OCI-LY7 (cell line): ENCODE results near the gene MBTPS1.

Experiments
- EZH2phosphoT487 ChIP-seq: fragments of 200-600 bp; sonication (generic); IDR thresholded peaks from 2 replicates; pipeline ENCODE4 v1.6.1; 2018; ENCODE audit warnings: low read depth, borderline replicate concordance, mild to moderate bottlenecking, mixed run types, antibody characterized with exemption, low read length, moderate library complexity, mixed read lengths
- TF ChIP-seq, protein P1 (sequence below): fragments of 200-600 bp; sonication (generic); conservative IDR thresholded peaks from 2 replicates; pipeline ENCODE4 v1.5.1; 2014; ENCODE audit warnings: mild to moderate bottlenecking, antibody characterized with exemption, low read length, moderate library complexity, mixed read lengths

DNA sequence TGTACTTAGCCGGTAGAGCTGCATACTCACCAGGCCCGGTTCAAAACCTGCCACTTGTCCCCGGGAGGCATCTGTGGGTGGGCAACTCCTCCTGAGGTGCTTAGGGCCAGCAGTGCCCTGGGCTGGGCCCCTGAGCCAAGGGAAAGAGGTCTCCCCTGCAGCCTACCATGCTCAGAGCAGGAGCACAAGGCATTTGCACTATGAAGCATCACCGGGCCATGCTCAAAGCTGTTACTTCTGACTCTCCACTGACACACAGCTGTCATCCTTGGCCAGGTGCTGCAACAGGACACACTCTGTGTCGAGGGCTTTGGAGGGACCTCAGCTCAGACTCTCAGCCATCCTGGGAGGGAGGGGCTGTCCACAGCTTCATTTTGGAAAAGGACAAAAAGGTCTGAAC is 111.4 kb downstream of the MBTPS1 start:
- TF ChIP-seq, protein P1, sequence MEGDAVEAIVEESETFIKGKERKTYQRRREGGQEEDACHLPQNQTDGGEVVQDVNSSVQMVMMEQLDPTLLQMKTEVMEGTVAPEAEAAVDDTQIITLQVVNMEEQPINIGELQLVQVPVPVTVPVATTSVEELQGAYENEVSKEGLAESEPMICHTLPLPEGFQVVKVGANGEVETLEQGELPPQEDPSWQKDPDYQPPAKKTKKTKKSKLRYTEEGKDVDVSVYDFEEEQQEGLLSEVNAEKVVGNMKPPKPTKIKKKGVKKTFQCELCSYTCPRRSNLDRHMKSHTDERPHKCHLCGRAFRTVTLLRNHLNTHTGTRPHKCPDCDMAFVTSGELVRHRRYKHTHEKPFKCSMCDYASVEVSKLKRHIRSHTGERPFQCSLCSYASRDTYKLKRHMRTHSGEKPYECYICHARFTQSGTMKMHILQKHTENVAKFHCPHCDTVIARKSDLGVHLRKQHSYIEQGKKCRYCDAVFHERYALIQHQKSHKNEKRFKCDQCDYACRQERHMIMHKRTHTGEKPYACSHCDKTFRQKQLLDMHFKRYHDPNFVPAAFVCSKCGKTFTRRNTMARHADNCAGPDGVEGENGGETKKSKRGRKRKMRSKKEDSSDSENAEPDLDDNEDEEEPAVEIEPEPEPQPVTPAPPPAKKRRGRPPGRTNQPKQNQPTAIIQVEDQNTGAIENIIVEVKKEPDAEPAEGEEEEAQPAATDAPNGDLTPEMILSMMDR = no peak
- no peak for TF ChIP-seq EZH2phosphoT487
